HepG2 (cell line): ENCODE measurements around the gene PSMC2. TPM values are rescaled to one million over a fixed set of nuclear protein-coding genes. Genes with fewer than 3 reads are reported as not detected.

Source experiments
- ARNTL ChIP-seq: sonication (generic); formaldehyde crosslinking; IDR thresholded peaks from 2 replicates; pipeline ENCODE4 v1.4.0; 2020; ENCODE audit warnings: mild to moderate bottlenecking, missing genetic modification reagents
- CHCHD3 ChIP-seq: sonication (generic); formaldehyde crosslinking; IDR thresholded peaks from 2 replicates; pipeline ENCODE4 v1.8.0; 2022; ENCODE audit warnings: mild to moderate bottlenecking, missing genetic modification reagents, moderate library complexity
- CHD4 ChIP-seq: fragments of 200-600 bp; sonication (generic); IDR thresholded peaks from 2 replicates; pipeline ENCODE4 v1.7.0; 2017; ENCODE audit warnings: mild to moderate bottlenecking, low read length, borderline replicate concordance
- KLF11 ChIP-seq: IDR thresholded peaks from 2 replicates; pipeline ENCODE4 v1.6.1; 2016; ENCODE audit warnings: missing compliant biosample characterization
- MTF2 ChIP-seq: sonication (generic); formaldehyde crosslinking; IDR thresholded peaks from 2 replicates; pipeline ENCODE4 v1.5.0; 2020; ENCODE audit warnings: missing genetic modification reagents, borderline replicate concordance
- SP4 ChIP-seq: sonication (generic); formaldehyde crosslinking; IDR thresholded peaks from 2 replicates; pipeline ENCODE4 v1.8.1; 2023; ENCODE audit warnings: mild to moderate bottlenecking, missing genetic modification reagents
- TEAD3 ChIP-seq: optimal IDR thresholded peaks from 2 replicates; pipeline ENCODE3; 2016; ENCODE audit warnings: borderline replicate concordance
- YEATS2 ChIP-seq: sonication (generic); formaldehyde crosslinking; IDR thresholded peaks from 2 replicates; pipeline ENCODE4 v1.4.0; 2020; ENCODE audit warnings: missing genetic modification reagents, borderline replicate concordance
- ZBTB1 ChIP-seq: sonication (generic); formaldehyde crosslinking; IDR thresholded peaks from 2 replicates; pipeline ENCODE4 v1.4.0; 2020; ENCODE audit warnings: missing genetic modification reagents, borderline replicate concordance
- ZFP36L1 ChIP-seq: sonication (generic); formaldehyde crosslinking; IDR thresholded peaks from 2 replicates; pipeline ENCODE4 v1.8.0; 2022; ENCODE audit warnings: mild to moderate bottlenecking, missing genetic modification reagents, moderate library complexity
- ZNF550 ChIP-seq: sonication (generic); formaldehyde crosslinking; IDR thresholded peaks from 2 replicates; pipeline ENCODE4 v1.4.0; 2020; ENCODE audit warnings: mild to moderate bottlenecking, missing genetic modification reagents, borderline replicate concordance
- polyA plus RNA-seq, 8 experiments: library from polyadenylated mRNA; depleted of rRNA in 3 of 8; stranded (reverse) in 7 of 8; unstranded in 1 of 8; fragments of >200 nt; fragmentation: Illumina TruSeq in 4 of 8; extraction: Trizol in 4 of 8; gene quantifications; 2 replicates each; pipeline versions ENCODE4 v1.2.1 to v1.2.3, GENCODE V29; 2011 to 2016; ENCODE audit warnings: low read depth in 4 of 8, missing spikeins in 1 of 8, mixed read lengths in 1 of 8; ENCODE audit not compliant: insufficient read depth in 1 of 8
- total RNA-seq, 5 experiments: library from RNA; depleted of rRNA; stranded (reverse); fragments of >200 nt; fragmentation: Illumina TruSeq; extraction: Trizol; gene quantifications; 2 replicates each; pipeline ENCODE4 v1.2.3, GENCODE V29; 2016; ENCODE audit warnings: low read depth in 1 of 5
- TF ChIP-seq, protein P1 (sequence below): sonication (generic); formaldehyde crosslinking; IDR thresholded peaks from 2 replicates; pipeline ENCODE4 v1.4.0; 2020; ENCODE audit warnings: mild to moderate bottlenecking, low read depth, missing genetic modification reagents
- TF ChIP-seq, protein P2 (sequence below): fragments of 450-650 bp; IDR thresholded peaks from 2 replicates; pipeline ENCODE4 v1.6.1; 2016
- TF ChIP-seq, protein P3 (sequence below): sonication (generic); formaldehyde crosslinking; IDR thresholded peaks from 2 replicates; pipeline ENCODE4 v1.8.1; 2023; ENCODE audit warnings: mild to moderate bottlenecking, missing genetic modification reagents, borderline replicate concordance
- TF ChIP-seq, protein P4 (sequence below): sonication (generic); formaldehyde crosslinking; IDR thresholded peaks from 2 replicates; pipeline ENCODE4 v1.5.0; 2020; ENCODE audit warnings: mild to moderate bottlenecking, missing genetic modification reagents, borderline replicate concordance
- TF ChIP-seq, protein P5 (sequence below): sonication (generic); formaldehyde crosslinking; IDR thresholded peaks from 2 replicates; pipeline ENCODE4 v1.4.0; 2020; ENCODE audit warnings: missing genetic modification reagents

PSMC2 gene
- total and polyA plus RNA-seq, 2 of the 13 experiments (the other 11 are each of a cell fraction or from before 2014, with no cell fraction given): 89.9 to 181 TPM

DNA sequence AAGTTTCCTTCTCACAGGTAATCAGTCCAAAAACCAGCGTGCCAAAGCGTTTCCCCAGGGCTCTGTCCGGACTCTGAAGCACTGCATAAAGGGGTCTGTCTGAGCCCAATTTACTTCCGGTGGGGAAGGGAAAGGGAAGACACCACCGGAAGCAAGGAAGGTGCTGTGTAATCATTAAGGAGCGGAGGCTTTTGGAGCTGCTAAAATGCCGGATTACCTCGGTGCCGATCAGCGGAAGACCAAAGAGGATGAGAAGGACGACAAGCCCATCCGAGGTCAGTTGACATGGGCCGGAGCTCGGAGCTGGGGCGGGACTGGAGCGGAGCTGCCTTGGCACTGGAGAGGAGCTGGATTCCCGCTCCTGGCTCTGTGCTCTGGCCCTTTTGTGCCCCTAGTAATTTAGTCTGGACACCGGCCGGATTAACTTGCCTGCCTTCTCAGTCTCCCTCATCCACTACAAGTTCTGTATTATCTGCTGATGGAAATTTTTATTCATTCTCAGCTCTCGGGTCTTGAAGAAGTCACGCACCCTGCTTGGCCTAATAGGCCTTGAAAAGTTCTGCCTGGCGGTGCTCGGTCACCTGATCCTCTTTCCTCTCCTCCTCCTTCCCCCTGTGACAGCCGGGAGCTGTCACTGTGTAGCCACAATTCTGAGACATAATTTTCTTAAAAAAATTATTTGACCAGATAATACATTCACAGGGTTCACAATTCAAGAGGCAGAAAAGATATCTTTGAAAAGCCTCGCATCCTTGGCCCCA lies at the start of gene PSMC2 (continued):
- TF ChIP-seq, protein P1, sequence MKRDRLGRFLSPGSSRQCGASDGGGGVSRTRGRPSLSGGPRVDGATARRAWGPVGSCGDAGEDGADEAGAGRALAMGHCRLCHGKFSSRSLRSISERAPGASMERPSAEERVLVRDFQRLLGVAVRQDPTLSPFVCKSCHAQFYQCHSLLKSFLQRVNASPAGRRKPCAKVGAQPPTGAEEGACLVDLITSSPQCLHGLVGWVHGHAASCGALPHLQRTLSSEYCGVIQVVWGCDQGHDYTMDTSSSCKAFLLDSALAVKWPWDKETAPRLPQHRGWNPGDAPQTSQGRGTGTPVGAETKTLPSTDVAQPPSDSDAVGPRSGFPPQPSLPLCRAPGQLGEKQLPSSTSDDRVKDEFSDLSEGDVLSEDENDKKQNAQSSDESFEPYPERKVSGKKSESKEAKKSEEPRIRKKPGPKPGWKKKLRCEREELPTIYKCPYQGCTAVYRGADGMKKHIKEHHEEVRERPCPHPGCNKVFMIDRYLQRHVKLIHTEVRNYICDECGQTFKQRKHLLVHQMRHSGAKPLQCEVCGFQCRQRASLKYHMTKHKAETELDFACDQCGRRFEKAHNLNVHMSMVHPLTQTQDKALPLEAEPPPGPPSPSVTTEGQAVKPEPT (CRISPR knock-in tag): no peak
- TF ChIP-seq ZNF550 (CRISPR knock-in tag) (no peak), TEAD3 (peak; percentile 50), SP4 (CRISPR knock-in tag) (no peak), KLF11 (CRISPR knock-in tag) (no peak), CHCHD3 (CRISPR knock-in tag) (no peak), ZFP36L1 (CRISPR knock-in tag) (no peak), MTF2 (CRISPR knock-in tag) (no peak; the same call in 1 of the 2 replicates), YEATS2 (peak; percentile 94; the same call in 1 of the 2 replicates), ARNTL (CRISPR knock-in tag) (no peak), ZBTB1 (no peak), CHD4 (no peak)
- TF ChIP-seq, protein P2, sequence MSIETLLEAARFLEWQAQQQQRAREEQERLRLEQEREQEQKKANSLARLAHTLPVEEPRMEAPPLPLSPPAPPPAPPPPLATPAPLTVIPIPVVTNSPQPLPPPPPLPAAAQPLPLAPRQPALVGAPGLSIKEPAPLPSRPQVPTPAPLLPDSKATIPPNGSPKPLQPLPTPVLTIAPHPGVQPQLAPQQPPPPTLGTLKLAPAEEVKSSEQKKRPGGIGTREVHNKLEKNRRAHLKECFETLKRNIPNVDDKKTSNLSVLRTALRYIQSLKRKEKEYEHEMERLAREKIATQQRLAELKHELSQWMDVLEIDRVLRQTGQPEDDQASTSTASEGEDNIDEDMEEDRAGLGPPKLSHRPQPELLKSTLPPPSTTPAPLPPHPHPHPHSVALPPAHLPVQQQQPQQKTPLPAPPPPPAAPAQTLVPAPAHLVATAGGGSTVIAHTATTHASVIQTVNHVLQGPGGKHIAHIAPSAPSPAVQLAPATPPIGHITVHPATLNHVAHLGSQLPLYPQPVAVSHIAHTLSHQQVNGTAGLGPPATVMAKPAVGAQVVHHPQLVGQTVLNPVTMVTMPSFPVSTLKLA: no peak
- TF ChIP-seq, protein P3, sequence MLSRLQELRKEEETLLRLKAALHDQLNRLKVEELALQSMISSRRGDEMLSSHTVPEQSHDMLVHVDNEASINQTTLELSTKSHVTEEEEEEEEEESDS: no peak
- TF ChIP-seq, protein P4, sequence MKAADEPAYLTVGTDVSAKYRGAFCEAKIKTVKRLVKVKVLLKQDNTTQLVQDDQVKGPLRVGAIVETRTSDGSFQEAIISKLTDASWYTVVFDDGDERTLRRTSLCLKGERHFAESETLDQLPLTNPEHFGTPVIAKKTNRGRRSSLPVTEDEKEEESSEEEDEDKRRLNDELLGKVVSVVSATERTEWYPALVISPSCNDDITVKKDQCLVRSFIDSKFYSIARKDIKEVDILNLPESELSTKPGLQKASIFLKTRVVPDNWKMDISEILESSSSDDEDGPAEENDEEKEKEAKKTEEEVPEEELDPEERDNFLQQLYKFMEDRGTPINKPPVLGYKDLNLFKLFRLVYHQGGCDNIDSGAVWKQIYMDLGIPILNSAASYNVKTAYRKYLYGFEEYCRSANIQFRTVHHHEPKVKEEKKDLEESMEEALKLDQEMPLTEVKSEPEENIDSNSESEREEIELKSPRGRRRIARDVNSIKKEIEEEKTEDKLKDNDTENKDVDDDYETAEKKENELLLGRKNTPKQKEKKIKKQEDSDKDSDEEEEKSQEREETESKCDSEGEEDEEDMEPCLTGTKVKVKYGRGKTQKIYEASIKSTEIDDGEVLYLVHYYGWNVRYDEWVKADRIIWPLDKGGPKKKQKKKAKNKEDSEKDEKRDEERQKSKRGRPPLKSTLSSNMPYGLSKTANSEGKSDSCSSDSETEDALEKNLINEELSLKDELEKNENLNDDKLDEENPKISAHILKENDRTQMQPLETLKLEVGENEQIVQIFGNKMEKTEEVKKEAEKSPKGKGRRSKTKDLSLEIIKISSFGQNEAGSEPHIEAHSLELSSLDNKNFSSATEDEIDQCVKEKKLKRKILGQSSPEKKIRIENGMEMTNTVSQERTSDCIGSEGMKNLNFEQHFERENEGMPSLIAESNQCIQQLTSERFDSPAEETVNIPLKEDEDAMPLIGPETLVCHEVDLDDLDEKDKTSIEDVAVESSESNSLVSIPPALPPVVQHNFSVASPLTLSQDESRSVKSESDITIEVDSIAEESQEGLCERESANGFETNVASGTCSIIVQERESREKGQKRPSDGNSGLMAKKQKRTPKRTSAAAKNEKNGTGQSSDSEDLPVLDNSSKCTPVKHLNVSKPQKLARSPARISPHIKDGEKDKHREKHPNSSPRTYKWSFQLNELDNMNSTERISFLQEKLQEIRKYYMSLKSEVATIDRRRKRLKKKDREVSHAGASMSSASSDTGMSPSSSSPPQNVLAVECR (CRISPR knock-in tag): peak; percentile 92
- TF ChIP-seq, protein P5, sequence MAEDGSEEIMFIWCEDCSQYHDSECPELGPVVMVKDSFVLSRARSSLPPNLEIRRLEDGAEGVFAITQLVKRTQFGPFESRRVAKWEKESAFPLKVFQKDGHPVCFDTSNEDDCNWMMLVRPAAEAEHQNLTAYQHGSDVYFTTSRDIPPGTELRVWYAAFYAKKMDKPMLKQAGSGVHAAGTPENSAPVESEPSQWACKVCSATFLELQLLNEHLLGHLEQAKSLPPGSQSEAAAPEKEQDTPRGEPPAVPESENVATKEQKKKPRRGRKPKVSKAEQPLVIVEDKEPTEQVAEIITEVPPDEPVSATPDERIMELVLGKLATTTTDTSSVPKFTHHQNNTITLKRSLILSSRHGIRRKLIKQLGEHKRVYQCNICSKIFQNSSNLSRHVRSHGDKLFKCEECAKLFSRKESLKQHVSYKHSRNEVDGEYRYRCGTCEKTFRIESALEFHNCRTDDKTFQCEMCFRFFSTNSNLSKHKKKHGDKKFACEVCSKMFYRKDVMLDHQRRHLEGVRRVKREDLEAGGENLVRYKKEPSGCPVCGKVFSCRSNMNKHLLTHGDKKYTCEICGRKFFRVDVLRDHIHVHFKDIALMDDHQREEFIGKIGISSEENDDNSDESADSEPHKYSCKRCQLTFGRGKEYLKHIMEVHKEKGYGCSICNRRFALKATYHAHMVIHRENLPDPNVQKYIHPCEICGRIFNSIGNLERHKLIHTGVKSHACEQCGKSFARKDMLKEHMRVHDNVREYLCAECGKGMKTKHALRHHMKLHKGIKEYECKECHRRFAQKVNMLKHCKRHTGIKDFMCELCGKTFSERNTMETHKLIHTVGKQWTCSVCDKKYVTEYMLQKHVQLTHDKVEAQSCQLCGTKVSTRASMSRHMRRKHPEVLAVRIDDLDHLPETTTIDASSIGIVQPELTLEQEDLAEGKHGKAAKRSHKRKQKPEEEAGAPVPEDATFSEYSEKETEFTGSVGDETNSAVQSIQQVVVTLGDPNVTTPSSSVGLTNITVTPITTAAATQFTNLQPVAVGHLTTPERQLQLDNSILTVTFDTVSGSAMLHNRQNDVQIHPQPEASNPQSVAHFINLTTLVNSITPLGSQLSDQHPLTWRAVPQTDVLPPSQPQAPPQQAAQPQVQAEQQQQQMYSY (CRISPR knock-in tag): peak; percentile 73; the same call in 1 of the 2 replicates
